K562 (cell line): ENCODE measurements around the gene MTCH2. TPM values are rescaled to one million over a fixed set of nuclear protein-coding genes. Genes with fewer than 3 reads are reported as not detected.

Experiments
- ARNT ChIP-seq, 2 experiments: fragments of 450-650 bp; IDR thresholded peaks; 2 replicates each; pipeline ENCODE4 v1.6.1; 2016; ENCODE audit warnings: mild to moderate bottlenecking in 1 of 2
- CC2D1A ChIP-seq: fragments of 450-650 bp; IDR thresholded peaks from 2 replicates; pipeline ENCODE4 v1.6.1; 2017; ENCODE audit warnings: mild to moderate bottlenecking
- DACH1 ChIP-seq: fragments of 450-650 bp; IDR thresholded peaks from 2 replicates; pipeline ENCODE4 v1.6.1; 2018; ENCODE audit not compliant: partially characterized antibody
- FOXJ2 ChIP-seq: fragments of 200-800 bp; sonication (Bioruptor generic); IDR thresholded peaks from 2 replicates; pipeline ENCODE4 v1.6.1; 2016; ENCODE audit warnings: missing genetic modification characterization, missing compliant biosample characterization
- FOXJ3 ChIP-seq: sonication (generic); formaldehyde crosslinking; IDR thresholded peaks from 2 replicates; pipeline ENCODE4 v1.4.0; 2020; ENCODE audit warnings: mild to moderate bottlenecking, missing genetic modification reagents
- HINFP ChIP-seq: fragments of 450-650 bp; conservative IDR thresholded peaks from 2 replicates; pipeline ENCODE4 v1.6.1; 2016; ENCODE audit warnings: missing genetic modification characterization, low read depth, mild to moderate bottlenecking, control low read depth, missing compliant biosample characterization
- HNRNPL ChIP-seq: fragments of 200-400 bp; formaldehyde crosslinking; IDR thresholded peaks from 2 replicates; pipeline ENCODE4 v1.6.1; 2017; ENCODE audit warnings: low read depth, mild to moderate bottlenecking, low read length
- IFI16 ChIP-seq: fragments of 250-450 bp; sonication (Bioruptor Pico); IDR thresholded peaks from 2 replicates; pipeline ENCODE4 v2.1.2; 2022; ENCODE audit warnings: mild to moderate bottlenecking, inconsistent platforms
- NR1H2 ChIP-seq: sonication (generic); formaldehyde crosslinking; IDR thresholded peaks from 2 replicates; pipeline ENCODE4 v1.4.0; 2020; ENCODE audit warnings: mild to moderate bottlenecking, missing genetic modification reagents
- RBM34 ChIP-seq: fragments of 200-400 bp; formaldehyde crosslinking; IDR thresholded peaks from 2 replicates; pipeline ENCODE4 v1.6.1; 2018; ENCODE audit warnings: low read length, borderline replicate concordance; ENCODE audit not compliant: insufficient read depth
- TCF7L2 ChIP-seq: fragments of 150-350 bp; IDR thresholded peaks from 2 replicates; pipeline ENCODE4 v1.6.1; 2016; ENCODE audit warnings: low read depth, mild to moderate bottlenecking, low read length, moderate library complexity
- ZBTB34 ChIP-seq: fragments of 250-450 bp; sonication (Bioruptor Pico); IDR thresholded peaks from 2 replicates; pipeline ENCODE4 v1.8.0; 2021; ENCODE audit warnings: mild to moderate bottlenecking, moderate library complexity
- ZC3H4 ChIP-seq: sonication (generic); formaldehyde crosslinking; IDR thresholded peaks from 2 replicates; pipeline ENCODE4 v1.9.0; 2021; ENCODE audit warnings: missing genetic modification reagents, borderline replicate concordance
- ZNF134 ChIP-seq: fragments of 250-450 bp; sonication (Bioruptor Pico); conservative IDR thresholded peaks from 2 replicates; pipeline ENCODE4 v1.4.0; 2020
- ZNF165 ChIP-seq: fragments of 250-450 bp; sonication (Bioruptor Pico); IDR thresholded peaks from 2 replicates; pipeline ENCODE4 v1.4.0; 2020; ENCODE audit warnings: borderline replicate concordance
- ZNF239 ChIP-seq: fragments of 250-450 bp; sonication (Bioruptor Pico); IDR thresholded peaks from 2 replicates; pipeline ENCODE4 v1.4.0; 2020; ENCODE audit warnings: mild to moderate bottlenecking
- ZNF512 ChIP-seq: IDR thresholded peaks from 2 replicates; pipeline ENCODE4 v1.6.1; 2016; ENCODE audit warnings: missing genetic modification characterization, missing compliant biosample characterization
- polyA plus RNA-seq, 8 experiments: library from polyadenylated mRNA; depleted of rRNA in 4 of 8; stranded (reverse) in 5 of 8; unstranded in 3 of 8; fragments of >200 nt; fragmentation: Nextera tagmentation in 2 of 8; fragmentation: Illumina TruSeq in 1 of 8; extraction: Ambion mirVana in 2 of 8; extraction: Trizol in 1 of 8; gene quantifications; 2 replicates each; pipeline versions ENCODE4 v1.2.1 to v1.2.3, GENCODE V29; 2011 to 2014; ENCODE audit warnings: inconsistent platforms in 1 of 8, missing spikeins in 1 of 8
- total RNA-seq, 7 experiments: library from RNA; depleted of rRNA in 6 of 7; stranded (reverse); fragments of >200 nt in 6 of 7; fragmentation: Illumina TruSeq in 2 of 7; extraction: Trizol in 2 of 7; gene quantifications; 2 replicates each; pipeline versions ENCODE4 v1.2.1 to v1.2.3, GENCODE V29; 2011 to 2021; ENCODE audit warnings: low replicate concordance in 1 of 7
- TF ChIP-seq, protein P1 (sequence below): sonication (generic); formaldehyde crosslinking; IDR thresholded peaks from 2 replicates; pipeline ENCODE4 v1.8.1; 2023; ENCODE audit warnings: mild to moderate bottlenecking, missing genetic modification reagents, moderate library complexity
- TF ChIP-seq, protein P2 (sequence below): sonication (generic); formaldehyde crosslinking; IDR thresholded peaks from 2 replicates; pipeline ENCODE4 v1.8.1; 2023; ENCODE audit warnings: mild to moderate bottlenecking, missing genetic modification reagents

The MTCH2 gene
- total and polyA plus RNA-seq, 9 of the 15 experiments (the other 6 are each of a cell fraction or from before 2014, with no cell fraction given), result 95.4 to 620 (median 198) TPM

DNA sequence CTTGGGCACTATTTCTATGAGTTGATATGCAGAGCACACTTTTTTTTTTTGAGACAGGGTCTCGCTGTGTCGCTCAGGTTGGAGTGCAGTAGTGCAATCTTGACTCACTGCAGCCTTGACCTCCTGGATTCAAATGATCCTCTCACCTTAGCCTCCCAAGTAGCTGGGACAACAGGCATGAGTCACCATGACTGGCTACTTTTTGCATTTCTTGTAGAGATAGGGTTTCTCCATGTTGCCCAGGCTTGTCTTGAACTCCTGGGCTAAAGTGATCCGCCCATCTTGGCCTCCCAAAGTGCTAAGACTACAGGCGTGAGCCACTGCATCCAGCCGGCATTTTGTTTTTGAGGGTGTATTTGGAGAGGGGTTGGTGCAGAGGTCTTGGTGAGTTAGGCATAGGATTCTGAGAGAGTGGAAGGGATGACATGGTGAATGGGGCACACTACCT lies 29.9 kb upstream of the MTCH2 start (continued):
- TF ChIP-seq ZNF512 (tag) (no peak), ARNT (IDR thresholded peaks at IDR 0.05) (peak in 1 of 2 experiments; percentile 83; a peak in 1 of 4 replicates), HNRNPL (no peak), RBM34 (no peak), CC2D1A (peak; percentile 52; the same call in 1 of the 2 replicates), TCF7L2 (no peak), ZNF239 (CRISPR knock-in tag) (no peak), IFI16 (CRISPR knock-in tag) (no peak), FOXJ2 (tag) (no peak), ZBTB34 (no peak), ZNF134 (CRISPR knock-in tag) (no peak), FOXJ3 (CRISPR knock-in tag) (no peak), HINFP (tag) (0 out of 2 replicates have a peak, but pooled peaks have one; percentile 28), DACH1 (no peak), ZNF165 (CRISPR knock-in tag) (no peak), NR1H2 (CRISPR knock-in tag) (no peak), ZC3H4 (CRISPR knock-in tag) (no peak)
- TF ChIP-seq, protein P1, sequence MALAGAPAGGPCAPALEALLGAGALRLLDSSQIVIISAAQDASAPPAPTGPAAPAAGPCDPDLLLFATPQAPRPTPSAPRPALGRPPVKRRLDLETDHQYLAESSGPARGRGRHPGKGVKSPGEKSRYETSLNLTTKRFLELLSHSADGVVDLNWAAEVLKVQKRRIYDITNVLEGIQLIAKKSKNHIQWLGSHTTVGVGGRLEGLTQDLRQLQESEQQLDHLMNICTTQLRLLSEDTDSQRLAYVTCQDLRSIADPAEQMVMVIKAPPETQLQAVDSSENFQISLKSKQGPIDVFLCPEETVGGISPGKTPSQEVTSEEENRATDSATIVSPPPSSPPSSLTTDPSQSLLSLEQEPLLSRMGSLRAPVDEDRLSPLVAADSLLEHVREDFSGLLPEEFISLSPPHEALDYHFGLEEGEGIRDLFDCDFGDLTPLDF (CRISPR knock-in tag), result no peak
- TF ChIP-seq, protein P2, sequence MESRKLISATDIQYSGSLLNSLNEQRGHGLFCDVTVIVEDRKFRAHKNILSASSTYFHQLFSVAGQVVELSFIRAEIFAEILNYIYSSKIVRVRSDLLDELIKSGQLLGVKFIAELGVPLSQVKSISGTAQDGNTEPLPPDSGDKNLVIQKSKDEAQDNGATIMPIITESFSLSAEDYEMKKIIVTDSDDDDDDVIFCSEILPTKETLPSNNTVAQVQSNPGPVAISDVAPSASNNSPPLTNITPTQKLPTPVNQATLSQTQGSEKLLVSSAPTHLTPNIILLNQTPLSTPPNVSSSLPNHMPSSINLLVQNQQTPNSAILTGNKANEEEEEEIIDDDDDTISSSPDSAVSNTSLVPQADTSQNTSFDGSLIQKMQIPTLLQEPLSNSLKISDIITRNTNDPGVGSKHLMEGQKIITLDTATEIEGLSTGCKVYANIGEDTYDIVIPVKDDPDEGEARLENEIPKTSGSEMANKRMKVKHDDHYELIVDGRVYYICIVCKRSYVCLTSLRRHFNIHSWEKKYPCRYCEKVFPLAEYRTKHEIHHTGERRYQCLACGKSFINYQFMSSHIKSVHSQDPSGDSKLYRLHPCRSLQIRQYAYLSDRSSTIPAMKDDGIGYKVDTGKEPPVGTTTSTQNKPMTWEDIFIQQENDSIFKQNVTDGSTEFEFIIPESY (CRISPR knock-in tag), result no peak
